Glutamatergic neuron (in vitro differentiated cells): ENCODE results near the gene PKMYT1. TPM values are rescaled to one million over a fixed set of nuclear protein-coding genes. Genes with fewer than 3 reads are reported as not detected.
A peak's percentile ranks its signal among the peaks of the same experiment; 100 is the strongest.

Source experiments
- DNase-seq: peaks from one replicate; pipeline ENCODE4 v3.0.0; 2022
- H3K27ac Mint-ChIP-seq: one replicate; pipeline ENCODE4 v1.8.0; 2020; ENCODE audit warnings: mild to moderate bottlenecking, mixed read lengths, inconsistent platforms; ENCODE audit not compliant: unreplicated experiment
- H3K27me3 Mint-ChIP-seq: one replicate; pipeline ENCODE4 v1.8.0; 2020; ENCODE audit warnings: mild to moderate bottlenecking, moderate library complexity, mixed read lengths, inconsistent platforms; ENCODE audit not compliant: unreplicated experiment
- H3K36me3 Mint-ChIP-seq: one replicate; pipeline ENCODE4 v1.8.0; 2020; ENCODE audit warnings: mild to moderate bottlenecking, mixed read lengths, inconsistent platforms; ENCODE audit not compliant: unreplicated experiment
- H3K4me1 Mint-ChIP-seq: one replicate; pipeline ENCODE4 v1.8.0; 2020; ENCODE audit warnings: mild to moderate bottlenecking, low read depth, mixed read lengths, inconsistent platforms; ENCODE audit not compliant: unreplicated experiment
- H3K4me3 Mint-ChIP-seq: one replicate; pipeline ENCODE4 v1.8.0; 2020; ENCODE audit warnings: mild to moderate bottlenecking, mixed read lengths, inconsistent platforms; ENCODE audit not compliant: unreplicated experiment
- H3K9me3 Mint-ChIP-seq: one replicate; pipeline ENCODE4 v1.8.0; 2020; ENCODE audit warnings: mild to moderate bottlenecking, moderate library complexity, mixed read lengths, inconsistent platforms; ENCODE audit not compliant: unreplicated experiment
- CTCF ChIP-seq: fragments of 200-600 bp; sonication (generic); IDR thresholded peaks from one replicate; pipeline ENCODE4 v1.5.0; 2021; ENCODE audit not compliant: partially characterized antibody, unreplicated experiment
- total RNA-seq: library from RNA; stranded (reverse); fragmentation: NEBNext Ultra II Directional; extraction: Animal tissue kit (Norgen Biotek cat#: 25700); gene quantifications from one replicate; pipeline ENCODE4 v1.2.1, GENCODE V29; 2021; ENCODE audit not compliant: unreplicated experiment

Gene PKMYT1
- total RNA-seq, 1 donor from 2014 or later: 8.5 TPM

- Mint-ChIP-seq H3K4me1 (peaks cover 6% of the 10 kb centered on the region), H3K4me3 (no peak overlapping the region), H3K36me3 (no peaks in the 10 kb centered on the region), H3K27ac (no peak overlapping the region), H3K27me3 (no peaks in the 10 kb centered on the region), H3K9me3 (no peaks in the 10 kb centered on the region)
- no peak for TF ChIP-seq CTCF
- no peak for DNase-seq
These were observed 5.8 kb downstream of the PKMYT1 start for GRCh38 chr16:2974319-2975056.

- peaks cover 6% of the 10 kb centered on the region for H3K4me1 Mint-ChIP-seq
- no peak overlapping the region for H3K27ac Mint-ChIP-seq
- H3K9me3 Mint-ChIP-seq: no peaks in the 10 kb centered on the region
- DNase-seq: no peak
- no peaks in the 10 kb centered on the region for H3K36me3 Mint-ChIP-seq
- no peaks in the 10 kb centered on the region for H3K27me3 Mint-ChIP-seq
- H3K4me3 Mint-ChIP-seq: no peak overlapping the region
- TF ChIP-seq CTCF: no peak
These were observed 6.5 kb downstream of the PKMYT1 start for GRCh38 chr16:2973605-2974318.

- no peak for TF ChIP-seq CTCF
- H3K27ac Mint-ChIP-seq: no peak overlapping the region
These were observed 7.2 kb downstream of the PKMYT1 start for GRCh38 chr16:2973093-2973492.

GRCh38 chr16:2971985-2972784 is 8.1 kb downstream of the PKMYT1 start:
- Mint-ChIP-seq H3K4me3 (peak overlapping the region; percentile 20), H3K36me3 (no peaks in the 10 kb centered on the region), H3K9me3 (peaks cover 4% of the 10 kb centered on the region), H3K27ac (no peak overlapping the region), H3K27me3 (peaks cover 8% of the 10 kb centered on the region), H3K4me1 (peaks cover 11% of the 10 kb centered on the region)
- no peak for DNase-seq
- no peak for TF ChIP-seq CTCF

More at GRCh38 chr16:2973093-2973492, 7.2 kb downstream of the PKMYT1 start:
- peaks cover 10% of the 10 kb centered on the region for H3K4me1 Mint-ChIP-seq
- peaks cover 3% of the 10 kb centered on the region for H3K9me3 Mint-ChIP-seq
- H3K4me3 Mint-ChIP-seq: no peak overlapping the region
- DNase-seq: no peak
- H3K27me3 Mint-ChIP-seq: peaks cover 5% of the 10 kb centered on the region
- H3K36me3 Mint-ChIP-seq: no peaks in the 10 kb centered on the region
